ENCODE data around the gene LRBA.

LRBA gene

DNA sequence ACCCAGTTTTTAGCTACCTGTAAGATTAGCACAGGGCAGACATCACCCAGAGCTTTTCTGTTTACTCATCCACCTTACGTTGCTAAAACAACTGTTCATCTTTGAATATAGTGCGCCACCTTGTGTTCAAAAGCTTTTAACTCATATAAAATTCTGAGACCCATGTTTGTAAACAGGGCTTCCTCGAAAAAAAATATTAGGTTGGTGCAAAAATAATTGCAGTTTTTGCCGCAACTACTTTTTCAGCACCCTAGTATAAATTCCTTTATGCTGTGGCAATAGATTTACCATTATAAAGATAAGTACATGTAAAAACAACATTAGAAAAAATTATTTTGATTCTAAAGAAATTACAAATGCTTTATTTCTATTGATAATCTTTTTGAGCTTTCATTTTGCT, 147.9 kb downstream of the LRBA start:
- DNase-seq, result peak; percentile 92

GRCh38 chr4:150863456-150863855, 151.6 kb downstream of the LRBA start:
- DNase-seq, result no peak

DNA sequence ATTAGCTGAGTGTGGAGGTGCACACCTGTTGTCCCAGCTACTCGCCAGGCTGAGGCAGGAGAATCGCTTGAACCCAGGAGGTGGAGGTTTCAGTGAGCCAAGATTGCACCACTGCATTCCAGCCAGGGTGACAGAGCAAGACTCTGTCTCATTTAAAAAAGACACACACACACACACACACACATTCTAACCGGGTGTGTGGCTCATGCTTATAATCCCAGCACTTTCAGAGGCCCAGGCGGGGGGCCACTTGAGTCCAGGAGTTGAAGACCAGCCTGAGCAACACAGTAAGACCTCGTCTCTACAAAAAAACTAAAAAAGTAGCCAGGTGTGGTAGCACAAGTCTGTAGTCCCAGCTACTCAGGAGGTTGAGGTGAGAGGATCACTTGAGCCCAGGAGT, 152.3 kb downstream of the LRBA start:
- no peak for DNase-seq

- no peak for DNase-seq
Observed at GRCh38 chr4:150859453-150859852, 155.6 kb downstream of the LRBA start.

GRCh38 chr4:150855981-150856510, 159.0 kb downstream of the LRBA start:
- DNase-seq, result peak; percentile 2

DNA sequence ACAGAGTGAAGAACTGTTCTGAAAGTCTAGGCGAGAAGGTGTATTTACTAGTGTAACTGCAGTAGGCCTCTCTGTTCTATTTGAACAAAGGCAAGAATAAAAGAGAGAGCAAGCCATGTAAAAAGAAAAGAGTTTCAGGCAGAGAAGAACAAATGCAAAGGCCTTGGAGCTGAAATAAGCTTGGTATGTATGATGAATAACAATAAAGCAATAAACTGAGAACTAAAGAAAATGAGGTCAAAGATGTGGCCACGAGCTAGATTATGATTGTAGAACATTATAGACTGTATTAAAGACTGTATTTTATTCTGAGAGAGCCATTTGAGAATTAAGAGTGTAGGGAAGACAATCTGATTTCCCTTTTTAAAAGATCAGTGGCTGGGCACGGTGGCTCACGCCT, 160.5 kb downstream of the LRBA start:
- DNase-seq, result no peak

- DNase-seq, result no peak
Observed at GRCh38 chr4:150853882-150854281, 161.2 kb downstream of the LRBA start.

- no peak for DNase-seq
Observed at GRCh38 chr4:150852216-150852615, 162.9 kb downstream of the LRBA start.

DNA sequence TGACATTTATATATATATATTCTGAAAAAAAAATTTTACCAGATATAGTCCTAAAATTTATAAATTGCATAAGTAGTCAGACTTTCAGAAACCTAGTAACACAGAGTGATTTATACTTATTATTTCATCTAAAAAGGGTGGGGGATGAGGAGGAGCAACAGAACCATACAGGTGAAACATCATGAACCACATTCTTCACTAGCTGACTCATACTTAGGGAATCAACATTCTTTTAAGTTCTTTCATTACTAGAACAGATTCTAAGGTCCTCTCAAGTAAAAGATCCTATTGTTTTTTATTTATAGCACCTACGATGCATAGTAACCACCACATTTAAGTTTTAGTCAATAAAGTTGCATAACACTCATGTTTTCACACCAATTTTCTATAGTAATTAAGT, 166.1 kb downstream of the LRBA start:
- no peak for DNase-seq

DNA sequence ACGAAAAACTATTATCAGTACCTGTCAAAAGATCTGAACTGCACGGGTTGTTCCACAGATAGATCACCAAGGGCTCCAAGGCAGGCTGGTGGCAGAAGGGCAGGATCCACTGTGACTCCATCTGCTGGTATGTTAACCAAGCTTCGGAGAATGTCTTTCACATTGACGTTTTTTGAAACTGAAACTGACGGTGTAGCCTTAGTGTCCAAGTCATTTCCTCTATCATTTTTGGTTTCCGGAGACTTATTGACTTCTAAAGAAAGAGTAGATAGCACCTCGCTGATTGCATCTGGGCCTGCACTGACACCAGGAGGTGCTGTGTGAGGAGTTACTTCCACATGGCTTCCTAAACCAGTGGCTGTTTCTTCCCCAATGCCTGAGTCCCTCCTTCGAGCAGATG, 186.9 kb downstream of the LRBA start:
- no peak for DNase-seq

- no peak for DNase-seq
Observed at GRCh38 chr4:150827226-150827625, 187.9 kb downstream of the LRBA start.

- no peak for DNase-seq
Observed at GRCh38 chr4:150826306-150826705, 188.8 kb downstream of the LRBA start.

- DNase-seq, result no peak
Observed at GRCh38 chr4:150822407-150822806, 192.7 kb downstream of the LRBA start.

GRCh38 chr4:150821641-150822040, 193.4 kb downstream of the LRBA start:
- DNase-seq, result no peak

GRCh38 chr4:150820409-150820808, 194.7 kb downstream of the LRBA start:
- DNase-seq, result no peak

GRCh38 chr4:150818661-150819060, 196.4 kb downstream of the LRBA start:
- no peak for DNase-seq

- DNase-seq, result no peak
Observed at GRCh38 chr4:150817804-150818528, 197.1 kb downstream of the LRBA start.

DNA sequence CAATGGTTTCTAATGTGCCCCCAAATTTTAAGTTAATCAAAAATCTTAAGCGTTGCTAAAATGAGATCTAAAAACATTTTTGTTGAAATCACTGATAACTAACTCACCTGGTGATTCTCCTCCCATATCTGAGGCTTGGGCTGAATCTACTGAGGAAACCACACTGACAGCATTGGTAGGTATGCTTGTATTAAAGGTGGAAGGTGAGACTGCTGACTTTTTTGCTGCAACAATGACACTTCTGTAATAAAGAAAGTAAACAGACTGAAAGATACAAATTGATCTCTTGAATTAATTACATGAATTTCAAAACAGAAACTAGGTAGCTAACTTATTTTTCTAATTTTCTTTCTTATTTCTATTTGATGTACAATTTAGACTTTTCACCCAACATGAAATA, 198.1 kb downstream of the LRBA start:
- no peak for DNase-seq

- no peak for DNase-seq
Observed at GRCh38 chr4:150816491-150816890, 198.6 kb downstream of the LRBA start.

- no peak for DNase-seq
Observed at GRCh38 chr4:150814873-150815272, 200.2 kb downstream of the LRBA start.

DNA sequence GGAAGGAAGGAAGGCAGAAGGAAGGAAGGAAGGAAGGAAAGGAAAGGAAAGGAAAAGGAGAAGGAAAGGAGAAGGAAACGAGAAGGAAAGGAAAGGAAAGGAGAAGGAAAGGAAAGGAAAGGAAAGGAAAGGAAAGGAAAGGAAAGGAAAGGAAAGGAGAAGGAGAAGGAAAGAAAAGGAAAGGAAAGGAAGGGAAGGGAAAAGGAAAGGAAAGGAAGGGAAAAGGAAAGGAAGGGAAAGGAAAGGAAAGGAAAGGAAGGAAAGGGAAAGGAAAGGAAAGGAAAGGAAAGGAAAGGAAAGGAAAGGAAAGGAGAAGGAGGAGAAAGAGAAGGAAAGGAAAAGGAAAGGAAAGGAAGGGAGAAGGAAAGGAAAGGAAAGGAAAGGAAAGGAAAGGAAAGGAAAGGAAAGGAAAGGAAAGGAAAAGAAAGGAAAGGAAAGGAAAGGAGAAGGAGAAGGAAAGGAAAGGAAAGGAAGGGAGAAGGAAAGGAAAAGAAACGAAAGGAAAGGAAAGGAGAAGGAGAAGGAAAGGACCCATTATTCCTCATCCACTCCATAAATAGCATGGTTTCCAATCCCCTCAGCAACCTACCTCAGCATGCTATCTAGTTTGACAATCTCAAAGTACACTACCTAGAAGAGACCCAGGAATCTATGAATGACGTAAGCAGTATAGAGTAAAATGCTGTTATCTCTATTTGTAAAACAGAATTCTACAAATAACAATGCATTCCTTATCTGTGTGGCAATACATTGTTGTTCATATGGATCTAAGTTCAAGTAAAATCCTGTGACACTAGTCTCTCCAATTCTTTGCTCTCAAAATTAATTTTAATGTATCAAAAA, 209.7 kb downstream of the LRBA start:
- DNase-seq, result no peak

GRCh38 chr4:150801833-150802232, 213.3 kb downstream of the LRBA start:
- no peak for DNase-seq

- DNase-seq, result no peak
Observed at GRCh38 chr4:150799207-150799606, 215.9 kb downstream of the LRBA start.

DNA sequence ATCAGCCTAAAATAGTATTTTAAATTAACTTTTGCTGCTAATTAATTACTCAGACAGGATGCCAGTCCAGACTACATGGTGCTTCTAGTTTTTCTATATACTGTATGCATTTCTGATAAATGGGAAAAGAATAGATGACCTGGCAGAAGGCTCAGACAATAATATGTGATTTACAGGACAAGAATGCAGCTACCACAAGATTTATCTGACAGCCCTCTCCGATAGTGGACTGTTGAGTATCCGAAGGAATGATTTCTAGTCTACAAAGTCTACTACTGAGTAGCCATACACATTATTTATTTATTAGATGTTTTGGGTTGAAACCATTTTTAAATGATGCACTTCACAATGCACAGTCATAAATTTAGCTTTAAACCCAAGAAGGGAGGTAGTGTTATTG, 220.4 kb downstream of the LRBA start:
- no peak for DNase-seq
